CD8-positive, alpha-beta memory T cell (primary cell): ENCODE results near the gene TEAD3. TPM values are rescaled to one million over a fixed set of nuclear protein-coding genes. Genes with fewer than 3 reads are reported as not detected.
"Not testable (repeated sequence)": the region's sequence is repeated elsewhere in the genome, so short reads cannot be mapped to it uniquely, and the experiment has no call there.

Experiments
- CTCF ChIA-PET: fragments of 350-600 bp; sonication (Branson Sonifier 250); formaldehyde crosslinking; loops from one replicate; lab custom pipeline; 2021; ENCODE audit warnings: antibody characterized with exemption; lab: Charles Lee
- POLR2A ChIA-PET: fragments of 350-600 bp; sonication (Branson Sonifier 250); formaldehyde crosslinking; loops from one replicate; lab custom pipeline; 2021; ENCODE audit warnings: antibody characterized with exemption; lab: Charles Lee
- DNase-seq, 5 donors: peaks; one replicate each; pipeline versions ENCODE4 v3.0.0 to v3.0.0-alpha.2; 2020 to 2022; ENCODE audit warnings: mixed read lengths in 1 of 5
- H3K27ac ChIP-seq: one replicate; pipeline ENCODE4 v1.7.0; 2013; ENCODE audit warnings: low read depth, mild to moderate bottlenecking, low read length, moderate library complexity
- H3K27me3 ChIP-seq: 2 replicates; pipeline ENCODE4 v1.7.0; 2013; ENCODE audit warnings: low read length, mild to moderate bottlenecking; ENCODE audit not compliant: insufficient read depth, poor library complexity, severe bottlenecking
- H3K36me3 ChIP-seq: 2 replicates; pipeline ENCODE4 v1.7.0; 2013; ENCODE audit warnings: mild to moderate bottlenecking, low read length, moderate library complexity; ENCODE audit not compliant: insufficient read depth
- H3K4me1 ChIP-seq: 2 replicates; pipeline ENCODE4 v1.7.0; 2013; ENCODE audit warnings: mild to moderate bottlenecking, low read length, moderate library complexity; ENCODE audit not compliant: insufficient read depth
- H3K4me3 ChIP-seq: 2 replicates; pipeline ENCODE4 v1.7.0; 2013; ENCODE audit warnings: mild to moderate bottlenecking, low read length
- H3K9me3 ChIP-seq: 2 replicates; pipeline ENCODE4 v1.7.0; 2013; ENCODE audit warnings: mild to moderate bottlenecking, low read length
- H3K27ac Mint-ChIP-seq, 8 donors: one replicate each; pipeline ENCODE4 v1.8.0; 2020 to 2021; ENCODE audit warnings: mixed read lengths in 8 of 8, mild to moderate bottlenecking in 6 of 8, inconsistent platforms in 3 of 8, moderate library complexity in 3 of 8
- H3K27me3 Mint-ChIP-seq, 2 donors: one replicate each; pipeline ENCODE4 v1.8.0; 2020 to 2021; ENCODE audit warnings: mixed read lengths in 2 of 2, mild to moderate bottlenecking in 1 of 2, moderate library complexity in 1 of 2
- H3K36me3 Mint-ChIP-seq, 3 donors: one replicate each; pipeline ENCODE4 v1.8.0; 2020 to 2021; ENCODE audit warnings: mixed read lengths in 3 of 3, inconsistent platforms in 1 of 3, mild to moderate bottlenecking in 1 of 3
- H3K4me1 Mint-ChIP-seq, 3 donors: one replicate each; pipeline ENCODE4 v1.8.0; 2020 to 2021; ENCODE audit warnings: mixed read lengths in 3 of 3, inconsistent platforms in 1 of 3, mild to moderate bottlenecking in 1 of 3
- H3K4me3 Mint-ChIP-seq, 7 donors: one replicate each; pipeline ENCODE4 v1.8.0; 2020 to 2021; ENCODE audit warnings: mixed read lengths in 7 of 7, mild to moderate bottlenecking in 6 of 7, moderate library complexity in 4 of 7, inconsistent platforms in 2 of 7
- H3K9me3 Mint-ChIP-seq, 5 donors: one replicate each; pipeline ENCODE4 v1.8.0; 2020 to 2022; ENCODE audit warnings: mixed read lengths in 5 of 5, mild to moderate bottlenecking in 3 of 5, moderate library complexity in 2 of 5, inconsistent platforms in 1 of 5
- polyA plus RNA-seq: library from polyadenylated mRNA; unstranded; fragments of 300-500 nt; fragmentation: Illumina TruSeq; gene quantifications from one replicate; pipeline ENCODE4 v1.2.3, GENCODE V29; 2021
- total RNA-seq, 2 experiments: library from RNA; stranded (reverse); gene quantifications; one replicate each; pipeline ENCODE4 v1.2.3, GENCODE V29; 2021

TEAD3 gene
- total and polyA plus RNA-seq, 3 experiments from 2014 or later: 0.25 to 0.90 (median 0.53) TPM

GRCh38 chr6:35518566-35519312 lies 21.9 kb upstream of the TEAD3 start:
- Mint-ChIP-seq H3K27ac (peak overlapping the region in 2 of 8 donors; percentile 32 to 33), H3K4me3 (no peak overlapping the region)
- CTCF ChIA-PET: no interaction called here

DNA sequence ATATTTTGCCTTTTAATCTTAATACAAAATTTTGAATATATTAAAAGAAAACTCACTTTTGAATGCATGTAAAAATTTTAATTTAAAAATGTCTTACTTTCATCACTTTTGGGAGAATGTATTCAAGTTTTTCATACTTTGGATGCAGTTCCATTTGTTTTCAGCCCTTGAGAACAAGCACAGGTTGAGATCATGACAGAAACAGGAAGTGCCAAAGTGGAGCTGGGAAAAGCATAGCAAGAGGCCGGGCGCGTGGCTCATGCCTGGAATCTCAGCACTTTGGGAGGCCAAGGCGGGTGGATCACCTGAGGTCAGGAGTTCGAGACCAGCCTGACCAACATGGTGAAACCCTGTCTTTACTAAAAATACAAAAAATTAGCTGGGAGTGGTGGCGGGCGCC lies 21.1 kb upstream of the TEAD3 start:
- not testable (repeated sequence) for H3K36me3 Mint-ChIP-seq, DNase-seq, H3K9me3 Mint-ChIP-seq, H3K36me3 ChIP-seq, H3K27ac ChIP-seq, H3K4me3 ChIP-seq, H3K27me3 Mint-ChIP-seq, H3K27ac Mint-ChIP-seq, H3K9me3 ChIP-seq, H3K27me3 ChIP-seq, H3K4me3 Mint-ChIP-seq
- H3K4me1 Mint-ChIP-seq: peaks cover 7 to 20% (median 12%) of the 10 kb centered on the region in 3 donors
- ChIA-PET POLR2A (interaction anchor here (0.7 kb wide), 1 partner anchor 154 kb away, joined by 4 read pairs; no protein-coding TSS in a partner anchor), CTCF (interaction anchor here (2.0 to 2.1 kb wide), 2 partner anchors 35 to 66 kb away, joined by 4 to 7 read pairs; no protein-coding TSS in a partner anchor)
- peaks cover 17% of the 10 kb centered on the region for H3K4me1 ChIP-seq

More at GRCh38 chr6:35518566-35519312, 21.9 kb upstream of the TEAD3 start:
- H3K27ac ChIP-seq: no peak overlapping the region
- H3K4me3 ChIP-seq: no peak overlapping the region
- peaks cover 12 to 25% (median 18%) of the 10 kb centered on the region in 3 donors for H3K4me1 Mint-ChIP-seq
- no peak for DNase-seq
- H3K9me3 Mint-ChIP-seq: no peaks in the 10 kb centered on the region
- POLR2A ChIA-PET: no interaction called here
- no peaks in the 10 kb centered on the region for H3K9me3 ChIP-seq
- H3K27me3 ChIP-seq: no peaks in the 10 kb centered on the region
- H3K4me1 ChIP-seq: peaks cover 24% of the 10 kb centered on the region
- peaks cover 0 to 3% (median 0%) of the 10 kb centered on the region in 3 donors for H3K36me3 Mint-ChIP-seq
- H3K27me3 Mint-ChIP-seq: peaks cover 2 to 3% of the 10 kb centered on the region in 2 donors
- no peaks in the 10 kb centered on the region for H3K36me3 ChIP-seq

GRCh38 chr6:35516712-35517111 lies 19.8 kb upstream of the TEAD3 start:
- Histone ChIP-seq H3K36me3 (no peaks in the 10 kb centered on the region), H3K27ac (no peak overlapping the region), H3K4me3 (no peak overlapping the region), H3K9me3 (no peaks in the 10 kb centered on the region), H3K27me3 (no peaks in the 10 kb centered on the region), H3K4me1 (peaks cover 4% of the 10 kb centered on the region)
- CTCF ChIA-PET: interaction anchor here (2.0 to 2.1 kb wide), 2 partner anchors 36 to 68 kb away, joined by 4 to 7 read pairs; no protein-coding TSS in a partner anchor
- no peak for DNase-seq
- POLR2A ChIA-PET: no interaction called here
- Mint-ChIP-seq H3K27ac (no peak overlapping the region), H3K36me3 (peaks cover 0 to 3% (median 0%) of the 10 kb centered on the region in 3 donors), H3K4me1 (peaks cover 0 to 7% (median 3%) of the 10 kb centered on the region in 3 donors), H3K4me3 (peak overlapping the region in 1 of 7 donors; percentile 6), H3K27me3 (peaks cover 4 to 8% of the 10 kb centered on the region in 2 donors), H3K9me3 (no peaks in the 10 kb centered on the region)

DNA sequence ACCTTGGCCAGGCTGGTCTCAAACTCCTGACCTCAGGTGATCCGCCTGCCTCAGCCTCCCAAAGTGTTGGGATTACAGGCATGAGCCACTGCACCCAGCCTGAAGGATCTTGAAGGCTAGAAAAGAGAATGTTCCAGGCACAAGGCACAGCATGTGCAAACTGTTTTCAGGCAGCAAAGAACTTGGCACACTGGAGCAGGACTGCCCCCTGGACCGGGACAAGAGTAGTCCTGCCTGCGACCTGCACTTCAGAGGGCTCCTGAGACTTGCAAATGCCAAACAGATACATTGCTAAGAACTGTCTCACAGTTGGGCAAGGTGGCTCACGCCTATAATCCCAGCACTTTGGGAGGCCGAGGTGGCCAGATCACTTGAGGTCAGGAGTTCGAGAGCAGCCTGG lies 19.1 kb upstream of the TEAD3 start:
- H3K9me3 ChIP-seq, DNase-seq, H3K4me1 Mint-ChIP-seq, H3K36me3 Mint-ChIP-seq, H3K4me1 ChIP-seq, H3K27ac ChIP-seq, H3K27me3 ChIP-seq, POLR2A ChIA-PET, H3K36me3 ChIP-seq, H3K4me3 ChIP-seq, H3K9me3 Mint-ChIP-seq, H3K27ac Mint-ChIP-seq, H3K4me3 Mint-ChIP-seq: not testable (repeated sequence)
- CTCF ChIA-PET: interaction anchor here (2.0 to 2.1 kb wide), 2 partner anchors 37 to 68 kb away, joined by 4 to 7 read pairs; no protein-coding TSS in a partner anchor
- H3K27me3 Mint-ChIP-seq: peaks cover 9 to 12% of the 10 kb centered on the region in 2 donors

- H3K4me1 ChIP-seq: no peaks in the 10 kb centered on the region
- Mint-ChIP-seq H3K4me3 (no peak overlapping the region), H3K27me3 (peaks cover 17 to 21% of the 10 kb centered on the region in 2 donors), H3K9me3 (no peaks in the 10 kb centered on the region), H3K36me3 (peaks cover 0 to 3% (median 0%) of the 10 kb centered on the region in 3 donors), H3K4me1 (peaks cover 0 to 2% (median 2%) of the 10 kb centered on the region in 3 donors), H3K27ac (peak overlapping the region in 2 of 8 donors; percentile 76 to 88)
- H3K4me3 ChIP-seq: no peak overlapping the region
- no peak for DNase-seq
- H3K27ac ChIP-seq: no peak overlapping the region
- H3K36me3 ChIP-seq: no peaks in the 10 kb centered on the region
- peaks cover 13% of the 10 kb centered on the region for H3K27me3 ChIP-seq
- no peaks in the 10 kb centered on the region for H3K9me3 ChIP-seq
- ChIA-PET CTCF (no interaction called here), POLR2A (no interaction called here)
These were observed 17.7 kb upstream of the TEAD3 start for GRCh38 chr6:35514587-35514986.

DNA sequence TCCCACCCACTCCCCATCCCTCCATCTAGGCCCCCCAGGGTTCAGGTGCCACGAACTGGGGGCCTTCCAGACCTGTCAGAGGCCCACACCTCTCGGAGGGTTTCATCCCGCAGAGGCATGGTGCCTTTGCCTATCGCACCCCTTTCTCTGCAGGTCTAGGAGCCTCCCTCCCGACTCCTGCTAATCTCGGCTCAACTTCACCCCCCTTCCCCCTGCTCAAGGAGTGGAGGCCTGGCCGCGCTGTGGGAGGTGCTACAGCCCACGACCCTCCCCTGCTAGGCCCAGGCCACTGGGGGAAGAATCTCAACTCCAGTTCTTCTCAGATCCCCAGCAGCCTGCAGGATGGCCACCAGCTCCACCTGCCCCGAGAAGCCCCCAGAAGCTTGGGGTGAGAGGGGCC lies 15.9 kb upstream of the TEAD3 start, which contains the start of gene TULP1:
Gene TULP1 (minus strand): TSS at position 157 of the 400 bp plus-strand sequence. CDS start 38 bp downstream, at position 119.
- peaks cover 18 to 21% of the 10 kb centered on the region in 2 donors for H3K27me3 Mint-ChIP-seq
- Histone ChIP-seq H3K27me3 (peaks cover 13% of the 10 kb centered on the region), H3K4me3 (no peak within 1 kb of the TSS), H3K27ac (no peak within 1 kb of the TSS), H3K9me3 (no peaks in the 10 kb centered on the region), H3K4me1 (no peaks in the 10 kb centered on the region), H3K36me3 (no peaks in the 10 kb centered on the region)
- no peak within 1 kb of the TSS for H3K4me3 Mint-ChIP-seq
- POLR2A ChIA-PET: no interaction called here
- H3K9me3 Mint-ChIP-seq: no peaks in the 10 kb centered on the region
- peaks cover 0 to 3% (median 0%) of the 10 kb centered on the region in 3 donors for H3K36me3 Mint-ChIP-seq
- H3K4me1 Mint-ChIP-seq: peaks cover 0 to 2% (median 2%) of the 10 kb centered on the region in 3 donors
- CTCF ChIA-PET: interaction anchor here (1.1 kb wide), 1 partner anchor 11 kb away, joined by 3 read pairs; no protein-coding TSS in a partner anchor
- H3K27ac Mint-ChIP-seq: no peak within 1 kb of the TSS
- DNase-seq: no peak

GRCh38 chr6:35512006-35512405 lies 15.1 kb upstream of the TEAD3 start:
- POLR2A ChIA-PET: no interaction called here
- no peak overlapping the region for H3K27ac ChIP-seq

DNA sequence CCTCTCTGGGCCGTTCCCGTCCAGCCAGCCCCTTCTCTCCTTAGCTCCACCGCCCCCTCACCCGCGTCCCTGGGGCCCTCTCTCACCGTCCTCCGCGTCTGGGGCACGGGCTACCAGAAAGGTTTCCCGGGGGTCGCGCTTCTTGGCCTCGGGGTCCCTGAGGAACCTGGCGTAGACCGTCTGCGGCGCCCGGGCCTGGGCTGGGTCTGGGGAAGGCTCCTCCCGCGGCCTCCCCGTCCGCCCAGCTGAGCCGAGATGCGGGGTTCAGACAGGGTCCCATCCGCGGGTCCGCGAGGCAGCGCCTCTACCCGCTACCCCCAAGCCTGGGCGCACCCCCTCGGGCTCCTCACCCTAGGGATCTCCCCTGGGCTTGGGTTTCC lies 14.7 kb upstream of the TEAD3 start:
- H3K4me1 ChIP-seq: no peaks in the 10 kb centered on the region
- peaks cover 13% of the 10 kb centered on the region for H3K27me3 ChIP-seq
- H3K27ac ChIP-seq: no peak overlapping the region
- POLR2A ChIA-PET: no interaction called here
- peaks cover 0 to 2% (median under 1%) of the 10 kb centered on the region in 3 donors for H3K4me1 Mint-ChIP-seq
- H3K27me3 Mint-ChIP-seq: peaks cover 18 to 21% of the 10 kb centered on the region in 2 donors
- no peaks in the 10 kb centered on the region for H3K9me3 ChIP-seq
- H3K36me3 Mint-ChIP-seq: peaks cover 0 to 3% (median 0%) of the 10 kb centered on the region in 3 donors
- CTCF ChIA-PET: no interaction called here
- no peaks in the 10 kb centered on the region for H3K36me3 ChIP-seq
- DNase-seq: no peak
- no peaks in the 10 kb centered on the region for H3K9me3 Mint-ChIP-seq
- H3K4me3 ChIP-seq: no peak overlapping the region
- H3K27ac Mint-ChIP-seq: no peak overlapping the region
- no peak overlapping the region for H3K4me3 Mint-ChIP-seq

More at GRCh38 chr6:35512006-35512405, 15.1 kb upstream of the TEAD3 start:
- DNase-seq: no peak
- Mint-ChIP-seq H3K27me3 (peaks cover 18 to 21% of the 10 kb centered on the region in 2 donors), H3K4me3 (no peak overlapping the region), H3K36me3 (peaks cover 0 to 3% (median 0%) of the 10 kb centered on the region in 3 donors), H3K9me3 (no peaks in the 10 kb centered on the region), H3K27ac (no peak overlapping the region), H3K4me1 (peaks cover 0 to 2% (median 2%) of the 10 kb centered on the region in 3 donors)
- Histone ChIP-seq H3K27me3 (peaks cover 13% of the 10 kb centered on the region), H3K4me3 (no peak overlapping the region), H3K9me3 (no peaks in the 10 kb centered on the region), H3K36me3 (no peaks in the 10 kb centered on the region), H3K4me1 (no peaks in the 10 kb centered on the region)
- CTCF ChIA-PET: no interaction called here
